Sigmoid colon (tissue), 7 donors: ENCODE measurements around the gene ANGPTL4. TPM values are rescaled to one million over a fixed set of nuclear protein-coding genes. Genes with fewer than 3 reads are reported as not detected.

Source experiments
- DNase-seq: peaks from one replicate; pipeline ENCODE4 v3.0.0-alpha.2; 2019
- H3K27ac ChIP-seq, 4 donors: fragments of 200-600 bp; sonication (generic); one replicate each; pipeline ENCODE4 v1.5.1; 2016 to 2019; ENCODE audit warnings: mild to moderate bottlenecking in 1 of 4
- H3K27me3 ChIP-seq, 3 donors: fragments of 200-600 bp; sonication (generic); one replicate each; pipeline ENCODE4 v1.5.1; 2019; ENCODE audit warnings: mild to moderate bottlenecking in 1 of 3
- H3K36me3 ChIP-seq, 4 donors: fragments of 200-600 bp; sonication (generic); one replicate each; pipeline ENCODE4 v1.5.1; 2016 to 2019
- H3K4me1 ChIP-seq, 4 donors: fragments of 200-600 bp; sonication (generic); one replicate each; pipeline ENCODE4 v1.5.1; 2017 to 2019
- H3K4me3 ChIP-seq, 4 donors: fragments of 200-600 bp; sonication (generic); one replicate each; pipeline ENCODE4 v1.5.1; 2017 to 2019; ENCODE audit warnings: mild to moderate bottlenecking in 2 of 4, moderate library complexity in 1 of 4
- H3K9me3 ChIP-seq, 4 donors: fragments of 200-600 bp in 3 of 4; sonication (generic) in 3 of 4; one replicate each; pipeline versions ENCODE4 v1.5.1 to v1.6.1; 2013 to 2019
- CTCF ChIP-seq, 4 experiments: fragments of 450-650 bp in 3 of 4; fragments of 200-600 bp in 1 of 4; IDR thresholded peaks; one replicate each; pipeline ENCODE4 v1.5.1; 2016 to 2019; ENCODE audit warnings: antibody characterized with exemption in 4 of 4, mild to moderate bottlenecking in 3 of 4, moderate library complexity in 2 of 4
- EP300 ChIP-seq, 4 donors: sonication (generic); formaldehyde crosslinking; IDR thresholded peaks; one replicate each; pipeline ENCODE4 v1.6.1; 2017; ENCODE audit warnings: antibody characterized with exemption in 4 of 4
- POLR2A ChIP-seq, 2 donors: fragments of 450-650 bp; IDR thresholded peaks; one replicate each; pipeline ENCODE4 v1.6.1; 2016; ENCODE audit warnings: antibody characterized with exemption in 2 of 2, mild to moderate bottlenecking in 2 of 2, moderate library complexity in 2 of 2
- POLR2AphosphoS5 ChIP-seq, 4 donors: sonication (generic); formaldehyde crosslinking; IDR thresholded peaks; one replicate each; pipeline ENCODE4 v1.6.1; 2017; ENCODE audit warnings: antibody characterized with exemption in 4 of 4
- WGBS, 2 donors: extraction: QIAGEN DNeasy Blood & Tissue Kit; methylation state at CpG; one replicate each; pipeline ENCODE4 v1.1.7; 2013; 5-methylcytosine and 5-hydroxymethylcytosine counted together
- intact Hi-C: fragments of 100-400 bp; cut with DNase I; formaldehyde crosslinking; loops from one replicate; pipeline ENCODE4 v1.15.1; 2023
- polyA plus RNA-seq, 3 donors: library from polyadenylated mRNA; stranded (reverse); fragments of 200-250 nt; gene quantifications; one replicate each; pipeline ENCODE4 v1.2.3, GENCODE V29; 2013
- total RNA-seq, 4 donors: library from RNA; depleted of rRNA; stranded (reverse); fragments of >200 nt; gene quantifications; one replicate each; pipeline ENCODE4 v1.1.0, GENCODE V29; 2016
- donor health status: healthy with polysubstance abuse.
- donor health status: Bipolar disorder and iron deficiency.
- donor health status: healthy.

Gene ANGPTL4
- total and polyA plus RNA-seq, 7 donors, result 2.3 to 31.6 (median 10.3) TPM

GRCh38 chr19:8355631-8356402 lies 8.1 kb upstream of the ANGPTL4 start:
- H3K27ac ChIP-seq, result peak overlapping the region in 2 of 4 donors; percentile 13 to 28
- no peak for DNase-seq
- intact Hi-C loops, result loop anchor here (5.0 kb wide), 2 partner anchors 56 to 221 kb away; partner anchors contain the start of genes MARCHF2 and MYO1F
- TF ChIP-seq CTCF (IDR thresholded peaks at IDR 0.05) (no peak), POLR2AphosphoS5 (IDR thresholded peaks at IDR 0.05) (peak in 2 of 4 donors; percentile 10 to 71), EP300 (IDR thresholded peaks at IDR 0.05) (peak in 1 of 4 donors; percentile 8), POLR2A (IDR thresholded peaks at IDR 0.05) (no peak)
- peaks cover 0 to 5% (median 0%) of the 10 kb centered on the region in 3 donors for H3K27me3 ChIP-seq
- H3K4me1 ChIP-seq, result peaks cover 0 to 19% (median 7%) of the 10 kb centered on the region in 4 donors
- WGBS, 2 donors, result 76 to 85% methylated on average over 6 of the region's 6 CpGs
- H3K4me3 ChIP-seq, result no peak overlapping the region
- no peaks in the 10 kb centered on the region for H3K9me3 ChIP-seq
- H3K36me3 ChIP-seq, result no peaks in the 10 kb centered on the region

GRCh38 chr19:8357007-8357521 lies 6.9 kb upstream of the ANGPTL4 start:
- 68 to 72% methylated on average over 4 of the region's 4 CpGs for WGBS, 2 donors

GRCh38 chr19:8358948-8359347 lies 5.0 kb upstream of the ANGPTL4 start:
- Histone ChIP-seq H3K4me3 (no peak overlapping the region), H3K36me3 (no peaks in the 10 kb centered on the region), H3K9me3 (no peaks in the 10 kb centered on the region), H3K27me3 (no peaks in the 10 kb centered on the region), H3K27ac (no peak overlapping the region), H3K4me1 (peaks cover 0 to 35% (median 29%) of the 10 kb centered on the region in 4 donors)
- TF ChIP-seq POLR2AphosphoS5 (IDR thresholded peaks at IDR 0.05) (no peak), POLR2A (IDR thresholded peaks at IDR 0.05) (no peak), EP300 (IDR thresholded peaks at IDR 0.05) (no peak), CTCF (IDR thresholded peaks at IDR 0.05) (no peak)
- intact Hi-C loops, result loop anchor here (5.0 kb wide), 2 partner anchors 53 to 218 kb away; partner anchors contain the start of genes MARCHF2 and MYO1F
- WGBS, 2 donors, result 81 to 92% methylated on average over 6 of the region's 6 CpGs
- DNase-seq, result no peak

More at GRCh38 chr19:8357007-8357521, 6.9 kb upstream of the ANGPTL4 start:
- Histone ChIP-seq H3K4me1 (peaks cover 0 to 30% (median 16%) of the 10 kb centered on the region in 4 donors), H3K4me3 (no peak overlapping the region), H3K9me3 (no peaks in the 10 kb centered on the region), H3K36me3 (no peaks in the 10 kb centered on the region), H3K27ac (no peak overlapping the region), H3K27me3 (peaks cover 0 to 5% (median 0%) of the 10 kb centered on the region in 3 donors)
- TF ChIP-seq EP300 (IDR thresholded peaks at IDR 0.05) (no peak), POLR2A (IDR thresholded peaks at IDR 0.05) (no peak), CTCF (IDR thresholded peaks at IDR 0.05) (no peak), POLR2AphosphoS5 (IDR thresholded peaks at IDR 0.05) (no peak)
- intact Hi-C loops, result loop anchor here (5.0 kb wide), 2 partner anchors 55 to 220 kb away; partner anchors contain the start of genes MARCHF2 and MYO1F
- no peak for DNase-seq

- peaks cover 0 to 42% (median 37%) of the 10 kb centered on the region in 4 donors for H3K4me1 ChIP-seq
- TF ChIP-seq EP300 (IDR thresholded peaks at IDR 0.05) (no peak), POLR2A (IDR thresholded peaks at IDR 0.05) (no peak), POLR2AphosphoS5 (IDR thresholded peaks at IDR 0.05) (no peak), CTCF (IDR thresholded peaks at IDR 0.05) (no peak)
- no peaks in the 10 kb centered on the region for H3K9me3 ChIP-seq
- no peak for DNase-seq
- no peaks in the 10 kb centered on the region for H3K36me3 ChIP-seq
- H3K27me3 ChIP-seq, result peaks cover 0 to 4% (median 0%) of the 10 kb centered on the region in 3 donors
- no peak overlapping the region for H3K4me3 ChIP-seq
- intact Hi-C loops, result loop anchor here (10.0 kb wide), 1 partner anchor 435 kb away; the partner anchor contains the start of genes CTXN1 and SNAPC2
- H3K27ac ChIP-seq, result no peak overlapping the region
- WGBS, 2 donors, result 78 to 88% methylated on average over 8 of the region's 8 CpGs
Observed at GRCh38 chr19:8360196-8360595, 3.8 kb upstream of the ANGPTL4 start.
